MV-4-11 (cell line): ENCODE measurements around the gene CLIP1.
"Not testable (repeated sequence)": the region's sequence is repeated elsewhere in the genome, so short reads cannot be mapped to it uniquely, and the experiment has no call there.

Experiments
- DNase-seq: peaks from one replicate; lab custom pipeline; 2025; lab: John Stamatoyannopoulos, UW

Gene CLIP1

GRCh38 chr12:122421821-122422729 is at the start of gene CLIP1:
Gene CLIP1 (minus strand): TSS chr12:122422669. CDS start chr12:122380452, 42,217 bp downstream.
- peak; percentile 19 for DNase-seq

- peak; percentile 58 for DNase-seq
These were observed 49.1 kb upstream of the CLIP1 start for GRCh38 chr12:122471324-122472226.

GRCh38 chr12:122470576-122470975 is 48.1 kb upstream of the CLIP1 start:
- not testable (repeated sequence) for DNase-seq

- DNase-seq: not testable (repeated sequence)
These were observed 47.4 kb upstream of the CLIP1 start for GRCh38 chr12:122469856-122470255.

- DNase-seq: no peak
These were observed 45.5 kb upstream of the CLIP1 start for GRCh38 chr12:122467983-122468382.

- peak; percentile 35 for DNase-seq
These were observed 42.0 kb upstream of the CLIP1 start for GRCh38 chr12:122464317-122465042.

- no peak for DNase-seq
These were observed 38.2 kb upstream of the CLIP1 start for GRCh38 chr12:122460641-122461040.

- DNase-seq: no peak
These were observed 37.6 kb upstream of the CLIP1 start for GRCh38 chr12:122460061-122460460.

GRCh38 chr12:122459211-122459610 is 36.7 kb upstream of the CLIP1 start:
- no peak for DNase-seq

GRCh38 chr12:122458105-122459035 is 35.9 kb upstream of the CLIP1 start:
- no peak for DNase-seq

GRCh38 chr12:122457627-122458026 is 35.2 kb upstream of the CLIP1 start:
- DNase-seq: no peak

- no peak for DNase-seq
These were observed 32.3 kb upstream of the CLIP1 start for GRCh38 chr12:122454739-122455138.

GRCh38 chr12:122454250-122454721 is 31.8 kb upstream of the CLIP1 start:
- no peak for DNase-seq

GRCh38 chr12:122452701-122453285 is 30.3 kb upstream of the CLIP1 start:
- peak; percentile 25 for DNase-seq

GRCh38 chr12:122449317-122449716 is 26.8 kb upstream of the CLIP1 start:
- peak; percentile 94 for DNase-seq

GRCh38 chr12:122447825-122448224 is 25.4 kb upstream of the CLIP1 start:
- DNase-seq: not testable (repeated sequence)

- not testable (repeated sequence) for DNase-seq
These were observed 23.9 kb upstream of the CLIP1 start for GRCh38 chr12:122446390-122446789.

- DNase-seq: not testable (repeated sequence)
These were observed 21.6 kb upstream of the CLIP1 start for GRCh38 chr12:122444071-122444470.

GRCh38 chr12:122438822-122439221 is 16.4 kb upstream of the CLIP1 start:
- DNase-seq: not testable (repeated sequence)

- DNase-seq: no peak
These were observed 15.2 kb upstream of the CLIP1 start for GRCh38 chr12:122437656-122438121.
